ENCODE data around the gene SNX33. TPM values are rescaled to one million over a fixed set of nuclear protein-coding genes. Genes with fewer than 3 reads are reported as not detected.

SNX33 gene
- total RNA-seq, 1 experiment from 2014 or later, result 8.3 TPM

DNA sequence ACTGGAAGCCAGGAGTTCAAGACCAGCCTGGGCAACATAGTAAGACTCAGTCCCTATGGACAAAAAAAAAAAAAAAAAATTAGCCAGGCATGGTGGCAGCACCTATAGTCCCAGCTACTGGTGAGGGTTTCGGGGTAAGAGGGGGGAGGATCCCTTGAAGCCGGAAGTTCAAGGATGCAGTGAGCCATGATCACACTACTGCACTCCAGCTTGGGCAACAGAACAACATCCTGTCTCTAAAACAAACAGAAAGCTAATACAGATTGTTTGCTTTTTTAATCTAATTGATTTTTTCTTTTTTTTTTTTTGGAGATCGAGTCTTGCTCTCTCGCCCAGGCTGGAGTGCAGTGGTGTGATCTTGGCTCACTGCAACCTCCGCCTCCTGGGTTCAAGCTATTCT, 6.1 kb upstream of the SNX33 start:
- peaks cover 33% of the 10 kb centered on the region for H3K79me2 ChIP-seq (ENCODE audit: insufficient read depth, low read length)
- no TSS peak for BruUV-seq (replicated peaks)
- DNase-seq (ENCODE audit: low read depth, low spot score) (no peak), ATAC-seq (no peak)
- no peak for TF ChIP-seq EGR1 (IDR thresholded peaks at IDR 0.05; ENCODE audit: low read depth)
- TF ChIP-seq, protein P1, sequence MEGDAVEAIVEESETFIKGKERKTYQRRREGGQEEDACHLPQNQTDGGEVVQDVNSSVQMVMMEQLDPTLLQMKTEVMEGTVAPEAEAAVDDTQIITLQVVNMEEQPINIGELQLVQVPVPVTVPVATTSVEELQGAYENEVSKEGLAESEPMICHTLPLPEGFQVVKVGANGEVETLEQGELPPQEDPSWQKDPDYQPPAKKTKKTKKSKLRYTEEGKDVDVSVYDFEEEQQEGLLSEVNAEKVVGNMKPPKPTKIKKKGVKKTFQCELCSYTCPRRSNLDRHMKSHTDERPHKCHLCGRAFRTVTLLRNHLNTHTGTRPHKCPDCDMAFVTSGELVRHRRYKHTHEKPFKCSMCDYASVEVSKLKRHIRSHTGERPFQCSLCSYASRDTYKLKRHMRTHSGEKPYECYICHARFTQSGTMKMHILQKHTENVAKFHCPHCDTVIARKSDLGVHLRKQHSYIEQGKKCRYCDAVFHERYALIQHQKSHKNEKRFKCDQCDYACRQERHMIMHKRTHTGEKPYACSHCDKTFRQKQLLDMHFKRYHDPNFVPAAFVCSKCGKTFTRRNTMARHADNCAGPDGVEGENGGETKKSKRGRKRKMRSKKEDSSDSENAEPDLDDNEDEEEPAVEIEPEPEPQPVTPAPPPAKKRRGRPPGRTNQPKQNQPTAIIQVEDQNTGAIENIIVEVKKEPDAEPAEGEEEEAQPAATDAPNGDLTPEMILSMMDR (IDR thresholded peaks at IDR 0.05 in 2 of 3, conservative IDR thresholded peaks at IDR 0.05 in 1 of 3; ENCODE audit: borderline replicate concordance in 1 of 3, insufficient read depth in 1 of 3, low read depth in 2 of 3, low read length in 2 of 3), result no peak
- no peak for TF ChIP-seq POLR2AphosphoS5 (IDR thresholded peaks at IDR 0.05; ENCODE audit: low read depth, low read length)
- no peak for TF ChIP-seq ZFX (IDR thresholded peaks at IDR 0.05)
- TF ChIP-seq ZNF274 (IDR thresholded peaks at IDR 0.05; ENCODE audit: low read depth, low read length), result no peak
- TF ChIP-seq SIN3A (IDR thresholded peaks at IDR 0.05; ENCODE audit: low read depth), result no peak
- TF ChIP-seq FOSL1 (IDR thresholded peaks at IDR 0.05; ENCODE audit: low read depth), result no peak
- TF ChIP-seq RAD21 (IDR thresholded peaks at IDR 0.05; ENCODE audit: low read depth), result no peak
- no peak for TF ChIP-seq EZH2 (IDR thresholded peaks at IDR 0.05)
- peaks cover 16 to 47% of the 10 kb centered on the region in 2 experiments for H3K4me1 ChIP-seq (ENCODE audit: control insufficient read depth in 1 of 2, insufficient read depth in 2 of 2, low read length in 2 of 2)
- H3K27me3 ChIP-seq (ENCODE audit: insufficient read depth, low read length), result no peaks in the 10 kb centered on the region
- peaks cover 15% of the 10 kb centered on the region; the same call in 1 of the 2 replicates for H4K20me1 ChIP-seq (ENCODE audit: insufficient read depth)
- peak overlapping the region; percentile 97; the same call in 1 of the 2 replicates for H3K27ac ChIP-seq (ENCODE audit: low read depth, low read length)
- H3K9me2 ChIP-seq (ENCODE audit: insufficient read depth), result no peaks in the 10 kb centered on the region
- no peak overlapping the region for H3K9ac ChIP-seq (ENCODE audit: low read length)
- H2AFZ ChIP-seq (ENCODE audit: low read depth, low read length, poor library complexity, severe bottlenecking), result no peak overlapping the region
- no peak overlapping the region for H3K4me3 ChIP-seq (replicated peaks in 1 of 2; ENCODE audit: low read depth in 1 of 2, low read length in 2 of 2)
- peak overlapping the region; percentile 98; the same call in 1 of the 2 replicates for H3K4me2 ChIP-seq (ENCODE audit: low read length)
- H3K9me3 ChIP-seq (ENCODE audit: control insufficient read depth in 1 of 2, insufficient read depth in 1 of 2, low read depth in 1 of 2, low read length in 2 of 2), result no peaks in the 10 kb centered on the region
- ChIA-PET CTCF (interaction anchor here (1.8 to 2.2 kb wide), 3 partner anchors 26 to 274 kb away, joined by 4 to 21 read pairs (median 7); partner anchors contain the start of gene MAN2C1), POLR2A (interaction anchor here (1.0 to 5.1 kb wide), 4 partner anchors 10 to 735 kb away, joined by 3 to 35 read pairs (median 10); partner anchors contain the start of genes FAM219B, SIN3A and SNUPN), RAD21 (ENCODE audit: low non-redundant PET in 1 of 2, low total read pairs in 2 of 2, uncharacterized antibody in 2 of 2, unreplicated experiment in 2 of 2) (interaction anchor here in 1 of 2 experiments (1.4 kb wide), 1 partner anchor 31 kb away, joined by 3 read pairs; no protein-coding TSS in a partner anchor)
- intact Hi-C loops (cut with micrococcal nuclease), result loop anchor here (2.0 kb wide), 2 partner anchors 17 to 133 kb away; partner anchors contain the start of gene SNUPN
- H3K36me3 ChIP-seq (ENCODE audit: control insufficient read depth in 1 of 2, insufficient read depth in 2 of 2, low read length in 2 of 2), result 0 out of 4 replicates have a peak, but pooled peaks cover 0 to 5% of the 10 kb centered on the region in 2 experiments
